Stimulated activated CD4-positive, alpha-beta T cell treated with anti-CD3 and anti-CD28 coated beads, TNF-alpha, amount 100 ng/mL, for 1 hour (primary cell): ENCODE data around the gene KISS1.
"Not testable (repeated sequence)": the region's sequence is repeated elsewhere in the genome, so short reads cannot be mapped to it uniquely, and the experiment has no call there.

Experiments
- DNase-seq, 3 donors: peaks; one replicate each; pipeline ENCODE4 v3.0.0-alpha.2; 2020; ENCODE audit warnings: low read depth in 3 of 3, low spot score in 1 of 3

KISS1 gene

GRCh38 chr1:204196068-204196795 lies at the start of gene KISS1:
Gene KISS1 (minus strand): TSS chr1:204196491. CDS start chr1:204192876, 3,615 bp downstream.
- DNase-seq = no peak

GRCh38 chr1:204242920-204243319 lies 46.6 kb upstream of the KISS1 start:
- no peak for DNase-seq

- no peak for DNase-seq
Measured at GRCh38 chr1:204241914-204242313, 45.6 kb upstream of the KISS1 start.

GRCh38 chr1:204241050-204241449 lies 44.8 kb upstream of the KISS1 start:
- no peak for DNase-seq

GRCh38 chr1:204240233-204240632 lies 43.9 kb upstream of the KISS1 start:
- DNase-seq = no peak

GRCh38 chr1:204239401-204239800 lies 43.1 kb upstream of the KISS1 start:
- DNase-seq = not testable (repeated sequence)

- not testable (repeated sequence) for DNase-seq
Measured at GRCh38 chr1:204238520-204238919, 42.2 kb upstream of the KISS1 start.

GRCh38 chr1:204237515-204237914 lies 41.2 kb upstream of the KISS1 start:
- DNase-seq = not testable (repeated sequence)

- DNase-seq = no peak
Measured at GRCh38 chr1:204232526-204232925, 36.2 kb upstream of the KISS1 start.

- no peak for DNase-seq
Measured at GRCh38 chr1:204230211-204230610, 33.9 kb upstream of the KISS1 start.

- no peak for DNase-seq
Measured at GRCh38 chr1:204228896-204229295, 32.6 kb upstream of the KISS1 start.

- no peak for DNase-seq
Measured at GRCh38 chr1:204227996-204228785, 31.9 kb upstream of the KISS1 start.

- DNase-seq = no peak
Measured at GRCh38 chr1:204227351-204227750, 31.1 kb upstream of the KISS1 start.

- no peak for DNase-seq
Measured at GRCh38 chr1:204225841-204226735, 29.8 kb upstream of the KISS1 start.

GRCh38 chr1:204224655-204225054 lies 28.4 kb upstream of the KISS1 start:
- DNase-seq = no peak

GRCh38 chr1:204223129-204223860 lies 27.0 kb upstream of the KISS1 start:
- DNase-seq = no peak

- no peak for DNase-seq
Measured at GRCh38 chr1:204222764-204223055, 26.4 kb upstream of the KISS1 start.

- DNase-seq = no peak
Measured at GRCh38 chr1:204222006-204222763, 25.9 kb upstream of the KISS1 start.

GRCh38 chr1:204221271-204221670 lies 25.0 kb upstream of the KISS1 start:
- DNase-seq = no peak

- no peak for DNase-seq
Measured at GRCh38 chr1:204219971-204220616, 23.8 kb upstream of the KISS1 start.
